ENCODE measurements around the gene RAP1A.

Gene RAP1A

GRCh38 chr1:111639602-111640198, 20.1 kb downstream of the RAP1A start:
- TF ChIP-seq CTCF (IDR thresholded peaks at IDR 0.05; ENCODE audit: low read depth, low read length, missing control alignments), result no peak
- H3K4me3 ChIP-seq (ENCODE audit: low read depth, low read length), result no peak overlapping the region
- no peak for DNase-seq (ENCODE audit: low read depth)

GRCh38 chr1:111643097-111643496, 23.5 kb downstream of the RAP1A start:
- no peak overlapping the region for H3K4me3 ChIP-seq (ENCODE audit: low read depth, low read length)
- no peak for TF ChIP-seq CTCF (IDR thresholded peaks at IDR 0.05; ENCODE audit: low read depth, low read length, missing control alignments)
- no peak for DNase-seq (ENCODE audit: low read depth)

- H3K4me3 ChIP-seq (ENCODE audit: low read depth, low read length), result no peak overlapping the region
- DNase-seq (ENCODE audit: low read depth), result no peak
- no peak for TF ChIP-seq CTCF (IDR thresholded peaks at IDR 0.05; ENCODE audit: low read depth, low read length, missing control alignments)
Observed at GRCh38 chr1:111643696-111644095, 24.1 kb downstream of the RAP1A start.

GRCh38 chr1:111644506-111644905, 24.9 kb downstream of the RAP1A start:
- H3K4me3 ChIP-seq (ENCODE audit: low read depth, low read length), result no peak overlapping the region
- no peak for TF ChIP-seq CTCF (IDR thresholded peaks at IDR 0.05; ENCODE audit: low read depth, low read length, missing control alignments)
- no peak for DNase-seq (ENCODE audit: low read depth)

- no peak for DNase-seq (ENCODE audit: low read depth)
- H3K4me3 ChIP-seq (ENCODE audit: low read depth, low read length), result no peak overlapping the region
- no peak for TF ChIP-seq CTCF (IDR thresholded peaks at IDR 0.05; ENCODE audit: low read depth, low read length, missing control alignments)
Observed at GRCh38 chr1:111647736-111648135, 28.1 kb downstream of the RAP1A start.

GRCh38 chr1:111648806-111649205, 29.2 kb downstream of the RAP1A start:
- no peak overlapping the region for H3K4me3 ChIP-seq (ENCODE audit: low read depth, low read length)
- no peak for TF ChIP-seq CTCF (IDR thresholded peaks at IDR 0.05; ENCODE audit: low read depth, low read length, missing control alignments)
- no peak for DNase-seq (ENCODE audit: low read depth)

- no peak for DNase-seq (ENCODE audit: low read depth)
- no peak overlapping the region for H3K4me3 ChIP-seq (ENCODE audit: low read depth, low read length)
- TF ChIP-seq CTCF (IDR thresholded peaks at IDR 0.05; ENCODE audit: low read depth, low read length, missing control alignments), result no peak
Observed at GRCh38 chr1:111649227-111649626, 29.6 kb downstream of the RAP1A start.

All from GM12864 (cell line).